ENCODE measurements around the gene FOXO1. TPM values are rescaled to one million over a fixed set of nuclear protein-coding genes. Genes with fewer than 3 reads are reported as not detected.

The FOXO1 gene
- total and polyA plus RNA-seq, 9 of the 15 experiments (the other 6 are each of a cell fraction or from before 2014, with no cell fraction given): 0.04 to 0.73 (median 0.20) TPM

DNA sequence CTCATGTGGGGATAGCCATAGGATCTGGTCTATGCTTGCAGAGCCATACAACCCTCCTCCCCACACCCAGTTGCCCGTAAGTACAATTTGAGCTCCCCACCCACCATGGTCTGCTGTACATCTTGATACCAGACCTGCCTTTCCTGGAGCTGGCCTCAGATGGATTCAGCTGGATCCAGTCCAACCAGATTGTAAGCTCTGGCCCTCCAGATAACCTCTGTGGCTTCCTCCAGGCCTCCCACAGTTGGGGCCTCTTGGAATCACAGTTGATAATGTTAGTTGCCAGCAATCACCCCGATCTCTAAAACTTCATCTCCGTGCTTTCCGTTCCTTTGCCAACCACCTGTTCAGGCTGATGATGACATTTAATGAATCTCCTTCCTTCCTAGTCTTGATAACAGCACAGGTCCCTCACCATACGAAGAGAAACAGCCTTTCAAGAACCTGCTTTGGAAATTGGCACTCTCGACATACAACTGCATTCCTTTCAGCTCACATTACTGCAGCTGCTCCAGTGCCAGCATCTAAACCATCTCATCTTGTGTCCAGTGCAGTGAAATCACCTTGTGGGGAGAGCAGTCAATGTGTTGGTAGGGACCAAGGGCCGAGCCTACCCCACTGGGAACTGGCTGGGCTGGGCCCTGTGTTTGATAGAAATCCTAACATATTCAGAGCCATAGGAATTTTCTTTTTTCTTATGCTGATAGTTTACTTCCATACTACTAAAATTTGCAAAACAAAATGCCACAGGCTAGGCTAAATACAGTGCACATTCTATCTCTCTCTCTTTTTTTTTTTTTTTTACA, 15.1 kb upstream of the FOXO1 start (continued):
- TF ChIP-seq, protein P1, sequence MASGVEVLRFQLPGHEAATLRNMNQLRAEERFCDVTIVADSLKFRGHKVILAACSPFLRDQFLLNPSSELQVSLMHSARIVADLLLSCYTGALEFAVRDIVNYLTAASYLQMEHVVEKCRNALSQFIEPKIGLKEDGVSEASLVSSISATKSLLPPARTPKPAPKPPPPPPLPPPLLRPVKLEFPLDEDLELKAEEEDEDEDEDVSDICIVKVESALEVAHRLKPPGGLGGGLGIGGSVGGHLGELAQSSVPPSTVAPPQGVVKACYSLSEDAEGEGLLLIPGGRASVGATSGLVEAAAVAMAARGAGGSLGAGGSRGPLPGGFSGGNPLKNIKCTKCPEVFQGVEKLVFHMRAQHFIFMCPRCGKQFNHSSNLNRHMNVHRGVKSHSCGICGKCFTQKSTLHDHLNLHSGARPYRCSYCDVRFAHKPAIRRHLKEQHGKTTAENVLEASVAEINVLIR (CRISPR knock-in tag; IDR thresholded peaks at IDR 0.05): no peak
- no peak for TF ChIP-seq MED1 (CRISPR knock-in tag; IDR thresholded peaks at IDR 0.05; ENCODE audit: borderline replicate concordance)
- TF ChIP-seq, protein P2, sequence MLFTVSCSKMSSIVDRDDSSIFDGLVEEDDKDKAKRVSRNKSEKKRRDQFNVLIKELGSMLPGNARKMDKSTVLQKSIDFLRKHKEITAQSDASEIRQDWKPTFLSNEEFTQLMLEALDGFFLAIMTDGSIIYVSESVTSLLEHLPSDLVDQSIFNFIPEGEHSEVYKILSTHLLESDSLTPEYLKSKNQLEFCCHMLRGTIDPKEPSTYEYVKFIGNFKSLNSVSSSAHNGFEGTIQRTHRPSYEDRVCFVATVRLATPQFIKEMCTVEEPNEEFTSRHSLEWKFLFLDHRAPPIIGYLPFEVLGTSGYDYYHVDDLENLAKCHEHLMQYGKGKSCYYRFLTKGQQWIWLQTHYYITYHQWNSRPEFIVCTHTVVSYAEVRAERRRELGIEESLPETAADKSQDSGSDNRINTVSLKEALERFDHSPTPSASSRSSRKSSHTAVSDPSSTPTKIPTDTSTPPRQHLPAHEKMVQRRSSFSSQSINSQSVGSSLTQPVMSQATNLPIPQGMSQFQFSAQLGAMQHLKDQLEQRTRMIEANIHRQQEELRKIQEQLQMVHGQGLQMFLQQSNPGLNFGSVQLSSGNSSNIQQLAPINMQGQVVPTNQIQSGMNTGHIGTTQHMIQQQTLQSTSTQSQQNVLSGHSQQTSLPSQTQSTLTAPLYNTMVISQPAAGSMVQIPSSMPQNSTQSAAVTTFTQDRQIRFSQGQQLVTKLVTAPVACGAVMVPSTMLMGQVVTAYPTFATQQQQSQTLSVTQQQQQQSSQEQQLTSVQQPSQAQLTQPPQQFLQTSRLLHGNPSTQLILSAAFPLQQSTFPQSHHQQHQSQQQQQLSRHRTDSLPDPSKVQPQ (CRISPR knock-in tag; IDR thresholded peaks at IDR 0.05; ENCODE audit: borderline replicate concordance): no peak
- TF ChIP-seq YBX1 (IDR thresholded peaks at IDR 0.05): no peak
- no peak for TF ChIP-seq NFRKB (IDR thresholded peaks at IDR 0.05; ENCODE audit: low read depth)
- TF ChIP-seq SIN3B (IDR thresholded peaks at IDR 0.05; ENCODE audit: low read depth): no peak
- TF ChIP-seq ZNF184 (CRISPR knock-in tag; IDR thresholded peaks at IDR 0.05): no peak
- TF ChIP-seq, protein P3, sequence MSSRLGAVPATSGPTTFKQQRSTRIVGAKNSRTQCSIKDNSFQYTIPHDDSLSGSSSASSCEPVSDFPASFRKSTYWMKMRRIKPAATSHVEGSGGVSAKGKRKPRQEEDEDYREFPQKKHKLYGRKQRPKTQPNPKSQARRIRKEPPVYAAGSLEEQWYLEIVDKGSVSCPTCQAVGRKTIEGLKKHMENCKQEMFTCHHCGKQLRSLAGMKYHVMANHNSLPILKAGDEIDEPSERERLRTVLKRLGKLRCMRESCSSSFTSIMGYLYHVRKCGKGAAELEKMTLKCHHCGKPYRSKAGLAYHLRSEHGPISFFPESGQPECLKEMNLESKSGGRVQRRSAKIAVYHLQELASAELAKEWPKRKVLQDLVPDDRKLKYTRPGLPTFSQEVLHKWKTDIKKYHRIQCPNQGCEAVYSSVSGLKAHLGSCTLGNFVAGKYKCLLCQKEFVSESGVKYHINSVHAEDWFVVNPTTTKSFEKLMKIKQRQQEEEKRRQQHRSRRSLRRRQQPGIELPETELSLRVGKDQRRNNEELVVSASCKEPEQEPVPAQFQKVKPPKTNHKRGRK (tag; IDR thresholded peaks at IDR 0.05): no peak
- peak; percentile 79 for TF ChIP-seq TAL1 (IDR thresholded peaks at IDR 0.05)
- TF ChIP-seq KDM1A (IDR thresholded peaks at IDR 0.05): peak; percentile 98 to 99
- no peak for TF ChIP-seq BRD4 (IDR thresholded peaks at IDR 0.05)
- TF ChIP-seq ZNF23 (CRISPR knock-in tag; IDR thresholded peaks at IDR 0.05): no peak
- no peak for TF ChIP-seq CC2D1A (IDR thresholded peaks at IDR 0.05)
- TF ChIP-seq CCAR2 (IDR thresholded peaks at IDR 0.05; ENCODE audit: low read depth, low read length): no peak
- TF ChIP-seq ZNF696 (CRISPR knock-in tag; conservative IDR thresholded peaks at IDR 0.05): no peak
- TF ChIP-seq, protein P4, sequence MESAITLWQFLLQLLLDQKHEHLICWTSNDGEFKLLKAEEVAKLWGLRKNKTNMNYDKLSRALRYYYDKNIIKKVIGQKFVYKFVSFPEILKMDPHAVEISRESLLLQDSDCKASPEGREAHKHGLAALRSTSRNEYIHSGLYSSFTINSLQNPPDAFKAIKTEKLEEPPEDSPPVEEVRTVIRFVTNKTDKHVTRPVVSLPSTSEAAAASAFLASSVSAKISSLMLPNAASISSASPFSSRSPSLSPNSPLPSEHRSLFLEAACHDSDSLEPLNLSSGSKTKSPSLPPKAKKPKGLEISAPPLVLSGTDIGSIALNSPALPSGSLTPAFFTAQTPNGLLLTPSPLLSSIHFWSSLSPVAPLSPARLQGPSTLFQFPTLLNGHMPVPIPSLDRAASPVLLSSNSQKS (CRISPR knock-in tag; IDR thresholded peaks at IDR 0.05): no peak
- no peak for TF ChIP-seq JUNB (CRISPR knock-in tag; conservative IDR thresholded peaks at IDR 0.05)
- TF ChIP-seq, protein P5, sequence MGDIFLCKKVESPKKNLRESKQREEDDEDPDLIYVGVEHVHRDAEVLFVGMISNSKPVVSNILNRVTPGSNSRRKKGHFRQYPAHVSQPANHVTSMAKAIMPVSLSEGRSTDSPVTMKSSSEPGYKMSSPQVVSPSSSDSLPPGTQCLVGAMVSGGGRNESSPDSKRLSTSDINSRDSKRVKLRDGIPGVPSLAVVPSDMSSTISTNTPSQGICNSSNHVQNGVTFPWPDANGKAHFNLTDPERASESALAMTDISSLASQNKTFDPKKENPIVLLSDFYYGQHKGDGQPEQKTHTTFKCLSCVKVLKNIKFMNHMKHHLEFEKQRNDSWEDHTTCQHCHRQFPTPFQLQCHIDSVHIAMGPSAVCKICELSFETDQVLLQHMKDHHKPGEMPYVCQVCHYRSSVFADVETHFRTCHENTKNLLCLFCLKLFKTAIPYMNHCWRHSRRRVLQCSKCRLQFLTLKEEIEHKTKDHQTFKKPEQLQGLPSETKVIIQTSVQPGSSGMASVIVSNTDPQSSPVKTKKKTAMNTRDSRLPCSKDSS (IDR thresholded peaks at IDR 0.05; ENCODE audit: low read depth, partially characterized antibody): no peak
- no peak for TF ChIP-seq ZNF408 (CRISPR knock-in tag; IDR thresholded peaks at IDR 0.05; ENCODE audit: low read depth)
- no peak for TF ChIP-seq SRSF9 (IDR thresholded peaks at IDR 0.05; ENCODE audit: borderline replicate concordance, low read depth, low read length)
- no peak for TF ChIP-seq KDM2B (CRISPR knock-in tag; IDR thresholded peaks at IDR 0.05)
- no peak for TF ChIP-seq PHF20 (IDR thresholded peaks at IDR 0.05; ENCODE audit: partially characterized antibody)
